Activated T-cell treated with anti-CD3 and anti-CD28 coated beads for 48 hours (primary cell): ENCODE data around the gene RAB44.

Experiments
- DNase-seq: peaks from one replicate; pipeline ENCODE4 v3.0.0-alpha.2; 2020; ENCODE audit warnings: low read depth

Gene RAB44

DNA sequence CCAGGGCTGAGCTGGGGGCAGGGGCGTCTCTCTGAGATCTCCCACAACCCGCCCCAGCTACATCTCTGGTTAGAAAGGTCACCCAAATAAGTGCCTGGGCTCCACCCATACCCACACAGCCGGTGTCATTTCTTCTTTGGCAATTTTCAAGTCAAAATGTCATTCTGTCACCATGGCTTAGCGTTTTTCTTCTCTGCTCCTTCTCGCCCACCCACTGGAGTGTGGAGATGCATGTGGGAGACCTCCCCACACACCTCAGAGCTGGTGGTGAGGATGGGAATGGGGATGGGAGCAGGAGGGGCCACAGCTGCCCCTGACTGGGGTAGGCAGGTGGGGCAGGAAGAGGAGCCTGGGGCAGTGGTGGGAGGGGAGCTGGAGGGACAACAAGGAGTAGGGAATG is 78.5 kb downstream of the RAB44 start:
- DNase-seq, result no peak

DNA sequence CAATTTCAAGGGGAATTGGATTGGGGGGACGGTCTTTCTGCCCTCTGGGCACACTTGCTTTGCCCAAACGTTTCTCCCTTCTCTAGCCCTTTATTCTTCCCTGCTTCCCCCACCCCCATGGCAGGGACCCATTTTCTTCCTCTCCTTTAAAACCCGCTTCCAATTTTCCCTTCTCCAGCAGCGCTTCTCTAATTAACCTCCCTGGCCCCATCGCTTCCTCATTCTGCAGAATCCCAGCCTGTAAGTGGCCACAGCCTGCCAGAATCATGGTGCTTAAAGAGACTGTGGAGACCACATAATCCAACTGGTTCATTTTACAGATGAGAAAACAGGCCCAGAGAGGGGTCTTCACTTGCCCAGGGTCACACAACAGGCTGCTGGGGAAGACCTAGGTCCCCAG is 80.2 kb downstream of the RAB44 start:
- DNase-seq, result no peak

DNA sequence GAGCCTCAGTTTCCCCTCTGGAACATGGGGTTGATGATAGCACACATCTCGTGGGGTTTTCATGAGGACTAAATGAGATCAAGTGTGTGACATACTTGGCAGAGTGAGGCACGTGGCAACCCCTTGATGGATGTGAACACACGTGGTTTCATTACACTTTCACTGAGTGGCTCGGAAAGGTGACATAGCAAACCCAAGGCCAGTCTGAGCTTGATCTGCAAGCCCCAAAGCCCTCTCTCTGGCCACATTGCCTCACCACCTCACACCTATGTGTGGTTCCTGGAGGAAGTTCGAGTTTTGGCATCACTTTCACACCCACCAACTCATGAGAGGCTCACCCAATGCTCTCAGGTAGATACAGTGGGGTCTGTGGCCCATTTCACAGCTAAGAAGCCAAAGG is 81.6 kb downstream of the RAB44 start:
- DNase-seq, result no peak

DNA sequence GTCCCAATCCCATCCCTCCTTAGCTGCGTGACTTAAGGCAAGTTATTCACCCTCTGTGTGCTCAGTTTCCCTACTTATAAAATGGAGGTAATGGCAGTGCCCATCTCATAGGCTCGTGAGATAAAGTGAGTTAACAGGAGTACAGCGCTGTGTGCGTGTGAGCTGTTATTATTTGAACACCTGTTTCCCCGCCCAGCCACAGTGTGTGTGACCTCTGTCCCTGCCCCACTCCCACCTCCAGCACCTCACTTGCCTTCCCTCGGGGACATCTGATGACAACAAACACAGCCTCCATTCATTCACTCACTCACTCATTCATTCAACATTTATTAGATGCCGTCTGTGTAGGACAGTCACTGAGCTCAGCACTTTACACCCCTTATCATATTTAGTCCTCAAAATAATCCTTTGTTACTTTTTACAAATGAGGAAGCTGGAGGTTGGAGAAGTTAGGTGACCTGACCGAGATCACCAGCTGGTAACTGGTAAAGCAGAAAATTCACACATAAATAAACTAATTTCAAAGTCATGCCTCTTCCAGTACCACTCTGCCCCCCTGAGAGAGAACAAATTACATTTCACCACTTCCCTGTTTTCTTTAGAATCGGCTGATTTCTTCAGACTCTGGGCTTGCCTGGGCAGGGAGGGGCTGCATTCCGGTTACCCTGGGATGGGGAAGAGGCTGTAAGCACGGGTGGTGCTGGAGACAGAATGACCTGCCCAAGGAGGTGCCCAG is 83.0 kb downstream of the RAB44 start:
- no peak for DNase-seq

DNA sequence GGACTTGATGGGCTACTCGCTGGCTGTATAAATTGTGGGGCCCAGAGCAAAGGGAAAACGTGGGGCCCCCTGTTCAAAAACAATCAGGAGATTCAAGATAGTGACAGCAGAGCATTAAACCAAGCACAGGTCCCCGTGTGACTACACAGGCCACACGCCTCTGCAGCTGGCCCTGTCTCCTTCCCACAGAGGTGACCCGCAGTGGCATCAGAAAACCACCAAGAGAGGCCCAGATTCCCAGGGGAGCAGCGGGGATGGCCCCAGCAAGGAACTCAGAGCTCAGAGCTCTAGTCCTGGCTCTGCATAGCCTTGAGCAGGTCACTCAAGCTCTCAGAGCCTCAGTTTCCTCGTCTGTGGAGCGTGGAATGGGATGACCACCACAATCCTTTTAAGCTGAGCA is 84.0 kb downstream of the RAB44 start:
- no peak for DNase-seq
